C4-2B (cell line): Measurements from ENCODE around the gene ATP6V1G3.

Experiments used
- ZFX ChIP-seq: fragments of 450-650 bp; IDR thresholded peaks from 2 replicates; pipeline ENCODE4 v1.6.1; 2017
- TF ChIP-seq, protein P1 (sequence below): fragments of 450-650 bp; conservative IDR thresholded peaks from 2 replicates; pipeline ENCODE4 v1.5.1; 2017; ENCODE audit warnings: mild to moderate bottlenecking

DNA sequence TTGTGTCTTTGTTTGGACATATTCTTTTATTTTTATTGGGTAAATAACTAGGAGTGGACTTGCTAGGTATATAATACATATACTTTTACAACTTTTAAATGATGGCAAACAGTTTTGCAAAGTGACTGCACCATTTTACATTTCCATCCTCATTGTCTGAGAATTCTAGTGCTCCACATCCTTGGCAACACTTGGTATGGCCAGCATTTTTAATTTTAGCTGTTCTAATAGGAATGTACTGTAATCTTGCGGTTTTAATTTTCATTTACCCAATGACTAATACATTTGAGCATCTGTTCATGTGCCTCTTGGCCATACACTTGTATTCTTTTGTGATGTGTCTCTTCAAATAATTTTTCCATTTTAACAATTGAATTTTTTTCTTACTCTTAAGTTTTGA, 37.0 kb upstream of the ATP6V1G3 start:
- TF ChIP-seq, protein P1, sequence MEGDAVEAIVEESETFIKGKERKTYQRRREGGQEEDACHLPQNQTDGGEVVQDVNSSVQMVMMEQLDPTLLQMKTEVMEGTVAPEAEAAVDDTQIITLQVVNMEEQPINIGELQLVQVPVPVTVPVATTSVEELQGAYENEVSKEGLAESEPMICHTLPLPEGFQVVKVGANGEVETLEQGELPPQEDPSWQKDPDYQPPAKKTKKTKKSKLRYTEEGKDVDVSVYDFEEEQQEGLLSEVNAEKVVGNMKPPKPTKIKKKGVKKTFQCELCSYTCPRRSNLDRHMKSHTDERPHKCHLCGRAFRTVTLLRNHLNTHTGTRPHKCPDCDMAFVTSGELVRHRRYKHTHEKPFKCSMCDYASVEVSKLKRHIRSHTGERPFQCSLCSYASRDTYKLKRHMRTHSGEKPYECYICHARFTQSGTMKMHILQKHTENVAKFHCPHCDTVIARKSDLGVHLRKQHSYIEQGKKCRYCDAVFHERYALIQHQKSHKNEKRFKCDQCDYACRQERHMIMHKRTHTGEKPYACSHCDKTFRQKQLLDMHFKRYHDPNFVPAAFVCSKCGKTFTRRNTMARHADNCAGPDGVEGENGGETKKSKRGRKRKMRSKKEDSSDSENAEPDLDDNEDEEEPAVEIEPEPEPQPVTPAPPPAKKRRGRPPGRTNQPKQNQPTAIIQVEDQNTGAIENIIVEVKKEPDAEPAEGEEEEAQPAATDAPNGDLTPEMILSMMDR, result no peak
- TF ChIP-seq ZFX, result no peak
